Measurements from ENCODE around the gene MAPK8IP3.
A peak's percentile ranks its signal among the peaks of the same experiment; 100 is the strongest.
"Not testable (repeated sequence)": the region's sequence is repeated elsewhere in the genome, so short reads cannot be mapped to it uniquely, and the experiment has no call there.

MAPK8IP3 gene

DNA sequence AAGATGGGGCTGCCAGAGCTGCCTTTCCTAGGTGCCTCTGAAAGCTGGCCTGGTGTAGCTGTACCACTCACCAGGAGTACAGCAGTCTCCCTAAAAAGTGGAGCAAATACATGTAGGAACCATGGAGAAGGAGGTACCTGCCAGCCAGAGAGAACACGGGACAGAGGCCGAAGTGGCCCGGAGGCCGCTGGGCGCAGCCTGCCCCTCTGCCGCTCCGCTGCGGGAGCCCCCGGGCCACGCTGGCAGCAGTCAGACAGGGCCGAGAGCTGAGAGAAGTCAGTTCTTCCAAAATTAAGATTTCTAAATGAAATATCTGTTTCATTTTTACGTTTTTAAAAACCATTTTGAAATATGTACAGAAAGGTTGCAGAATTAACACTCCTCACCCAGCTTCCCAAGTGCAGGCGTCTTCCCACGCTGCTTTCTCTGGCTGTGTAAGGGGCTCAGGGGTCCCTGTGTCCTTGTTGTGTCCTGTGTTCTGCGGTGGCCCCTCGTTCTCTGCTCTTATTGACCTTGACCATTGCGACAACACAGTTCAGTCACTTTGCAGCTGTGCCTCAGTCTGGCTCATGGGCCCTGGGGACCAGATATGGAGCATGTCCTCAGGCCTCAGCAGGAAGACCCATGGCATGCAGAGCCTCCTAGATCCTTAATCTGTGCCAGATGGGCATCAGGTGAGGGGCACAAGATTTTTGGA, 5.0 kb downstream of the MAPK8IP3 start:
- no peak overlapping the region for H3K4me3 ChIP-seq (ENCODE audit: low read depth, low read length)
- TF ChIP-seq CTCF (conservative IDR thresholded peaks at IDR 0.05; ENCODE audit: low read depth, low read length), result no peak
- no peak for DNase-seq (ENCODE audit: low read depth)

DNA sequence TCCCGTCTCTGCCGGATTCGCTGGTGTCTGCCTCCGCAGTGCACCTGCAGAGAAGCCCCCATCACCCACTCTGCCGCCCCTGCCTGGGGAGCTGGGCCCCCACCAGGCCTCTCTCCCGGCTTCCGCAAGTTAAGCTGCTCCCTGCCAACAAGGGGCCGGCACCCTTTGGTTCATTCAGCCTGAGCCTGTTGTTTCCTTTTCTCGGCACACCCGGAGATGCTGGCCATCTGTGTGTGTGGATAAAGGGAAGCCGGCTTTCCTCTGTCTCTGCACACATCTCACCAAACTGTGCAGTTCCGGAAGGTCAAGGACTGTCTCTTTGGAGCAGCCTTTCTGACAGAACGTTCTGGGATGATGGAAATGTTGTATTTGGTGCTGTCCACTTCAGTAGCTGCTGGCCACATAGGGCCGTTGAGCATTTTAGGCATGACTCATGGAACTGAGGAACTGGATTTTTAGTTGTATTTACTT, 6.8 kb downstream of the MAPK8IP3 start:
- no peak overlapping the region for H3K4me3 ChIP-seq (ENCODE audit: low read depth, low read length)
- peak; percentile 50 for DNase-seq (ENCODE audit: low read depth)
- no peak for TF ChIP-seq CTCF (conservative IDR thresholded peaks at IDR 0.05; ENCODE audit: low read depth, low read length)

DNA sequence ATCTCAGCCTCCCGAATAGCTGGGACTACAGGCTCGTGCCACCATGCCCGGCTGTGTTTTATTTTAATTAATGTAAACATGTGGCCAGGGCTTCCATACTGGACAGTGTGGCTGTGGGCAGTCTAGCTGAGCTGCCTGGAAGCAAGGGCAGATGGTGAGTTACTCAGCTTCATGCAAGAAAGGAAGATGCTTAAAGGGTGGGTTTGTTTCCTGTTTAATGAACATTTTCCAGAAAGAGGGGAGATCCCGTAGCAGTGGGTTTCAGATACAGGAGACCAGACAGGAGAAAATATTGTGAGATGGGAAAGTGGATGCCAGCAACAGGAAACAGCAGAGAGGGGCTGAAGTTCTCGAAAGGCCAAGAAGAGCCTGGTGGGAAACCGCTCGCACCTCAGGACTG, 7.3 kb downstream of the MAPK8IP3 start:
- TF ChIP-seq CTCF (conservative IDR thresholded peaks at IDR 0.05; ENCODE audit: low read depth, low read length), result no peak
- DNase-seq (ENCODE audit: low read depth), result no peak
- no peak overlapping the region for H3K4me3 ChIP-seq (ENCODE audit: low read depth, low read length)

DNA sequence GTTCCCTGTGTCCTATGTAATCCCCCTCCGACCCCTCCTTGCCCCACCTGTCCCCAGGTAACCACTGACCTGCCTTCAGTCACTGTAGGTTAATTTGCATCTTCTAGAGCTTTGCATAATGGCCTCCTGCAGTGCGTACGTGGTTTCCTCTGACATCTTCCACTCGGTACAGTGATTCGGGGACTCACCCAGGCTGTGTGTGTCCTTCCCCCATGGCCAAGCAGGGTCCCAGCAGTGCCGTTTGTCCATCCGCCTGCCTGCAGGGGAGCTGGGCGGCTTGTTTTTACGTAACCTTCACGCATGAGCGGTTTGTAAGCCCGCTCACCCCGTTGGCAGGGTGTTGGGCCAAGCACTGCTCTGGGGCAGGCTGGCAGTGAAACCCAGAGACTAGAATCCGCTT, 7.9 kb downstream of the MAPK8IP3 start:
- H3K4me3 ChIP-seq (ENCODE audit: low read depth, low read length), result no peak overlapping the region
- no peak for DNase-seq (ENCODE audit: low read depth)
- TF ChIP-seq CTCF (conservative IDR thresholded peaks at IDR 0.05; ENCODE audit: low read depth, low read length), result no peak

GRCh38 chr16:1715220-1715619, 9.2 kb downstream of the MAPK8IP3 start:
- TF ChIP-seq CTCF (conservative IDR thresholded peaks at IDR 0.05; ENCODE audit: low read depth, low read length), result no peak
- DNase-seq (ENCODE audit: low read depth), result no peak
- no peak overlapping the region for H3K4me3 ChIP-seq (ENCODE audit: low read depth, low read length)

DNA sequence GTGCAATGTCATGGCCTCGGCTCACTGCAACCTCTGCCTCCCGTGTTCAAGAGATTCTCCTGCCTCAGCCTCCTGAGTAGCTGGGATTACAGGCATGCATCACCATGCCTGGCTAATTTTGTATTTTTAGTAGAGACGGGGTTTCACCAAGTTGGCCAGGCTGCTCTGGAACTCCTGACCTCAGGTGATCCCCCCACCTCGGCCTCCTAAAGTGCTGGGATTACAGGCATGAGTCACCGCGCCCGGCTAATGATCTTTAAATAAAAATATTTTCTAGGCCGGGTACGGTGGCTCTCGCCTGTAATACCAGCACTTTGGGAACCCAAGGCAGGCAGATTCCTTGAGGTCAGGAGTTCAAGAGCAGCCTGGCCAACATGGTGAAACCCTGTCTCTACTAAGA, 12.2 kb downstream of the MAPK8IP3 start:
- DNase-seq (ENCODE audit: low read depth); H3K4me3 ChIP-seq (ENCODE audit: low read depth, low read length): not testable (repeated sequence)

GRCh38 chr16:1719559-1720229, 13.7 kb downstream of the MAPK8IP3 start:
- not testable (repeated sequence) for H3K4me3 ChIP-seq (ENCODE audit: low read depth, low read length); DNase-seq (ENCODE audit: low read depth)

GRCh38 chr16:1721372-1721771, 15.4 kb downstream of the MAPK8IP3 start:
- no peak for DNase-seq (ENCODE audit: low read depth)
- no peak for TF ChIP-seq CTCF (conservative IDR thresholded peaks at IDR 0.05; ENCODE audit: low read depth, low read length)
- no peak overlapping the region for H3K4me3 ChIP-seq (ENCODE audit: low read depth, low read length)

All from choroid plexus epithelial cell (primary cell).